Measurements from ENCODE around the gene KDM1B. TPM values are rescaled to one million over a fixed set of nuclear protein-coding genes. Genes with fewer than 3 reads are reported as not detected.

KDM1B gene
- total and polyA plus RNA-seq, 2 of the 8 experiments (the other 6 are each of a cell fraction or from before 2014, with no cell fraction given) = 3.7 to 7.5 TPM

DNA sequence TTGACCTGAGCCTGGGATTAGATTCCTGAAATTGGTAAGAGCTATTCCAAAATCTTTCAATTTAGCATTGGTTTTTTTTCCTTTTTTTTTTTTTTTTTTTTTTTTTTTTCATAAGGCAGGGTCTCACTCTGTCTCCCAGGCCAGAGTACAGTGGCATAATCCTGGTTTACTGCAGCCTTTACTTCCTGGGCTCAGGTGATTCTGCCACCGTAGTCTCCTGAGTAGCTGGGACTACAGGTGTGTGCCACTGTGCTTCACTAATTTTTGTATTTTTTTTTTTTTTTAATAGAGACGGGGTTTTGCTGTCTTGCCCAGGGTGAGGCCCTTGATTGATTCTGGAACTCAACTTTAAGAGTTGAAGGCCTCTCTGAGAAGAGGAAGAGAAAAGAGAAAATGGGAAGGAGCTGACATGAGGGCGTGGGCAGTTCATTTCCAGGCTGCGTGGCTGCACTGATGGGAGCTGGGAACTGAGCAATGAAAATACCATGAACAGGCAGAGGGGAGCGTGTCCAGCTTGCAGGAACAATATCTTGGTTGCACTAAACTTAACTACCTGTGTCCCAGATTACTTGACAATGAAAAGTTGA, 24.6 kb downstream of the KDM1B start:
- Histone ChIP-seq H3K36me3 (ENCODE audit: control insufficient read depth in 2 of 4, insufficient read depth in 4 of 4, low read length in 3 of 4) (no peaks in the 10 kb centered on the region), H2BK12ac (ENCODE audit: low read depth, low read length) (no peak overlapping the region), H3K23ac (ENCODE audit: insufficient read length) (no peak overlapping the region), H3K27ac (ENCODE audit: low read depth, low read length) (no peak overlapping the region), H3K4ac (replicated peaks; ENCODE audit: insufficient read length, low read depth, low read length) (no peak overlapping the region), H3K14ac (ENCODE audit: insufficient read length) (no peak overlapping the region), H3K56ac (replicated peaks; ENCODE audit: insufficient read length, low read depth, low read length) (no peak overlapping the region), H3K27me3 (replicated peaks in 1 of 4; ENCODE audit: control insufficient read depth in 3 of 4, extremely low read depth in 1 of 4, insufficient read depth in 3 of 4, low read length in 3 of 4) (no peaks in the 10 kb centered on the region), H4K5ac (ENCODE audit: insufficient read length, low read depth, low read length) (no peak overlapping the region), H2AK5ac (ENCODE audit: low read depth, low read length) (no peak overlapping the region), H3K9ac (replicated peaks in 1 of 4; ENCODE audit: extremely low read depth in 1 of 4, low read depth in 3 of 4, low read length in 3 of 4) (no peak overlapping the region), H4K91ac (replicated peaks; ENCODE audit: insufficient read length, low read length) (no peak overlapping the region), H3K4me2 (ENCODE audit: insufficient read depth in 1 of 2, low read depth in 2 of 2, low read length in 2 of 2) (no peak overlapping the region), H2BK20ac (ENCODE audit: low read length) (no peak overlapping the region), H2BK120ac (replicated peaks; ENCODE audit: low read depth, low read length) (no peak overlapping the region), H4K8ac (ENCODE audit: extremely low read depth, insufficient read depth, low read length) (no peak overlapping the region), H4K20me1 (replicated peaks in 1 of 2; ENCODE audit: control insufficient read depth in 1 of 2, insufficient read depth in 2 of 2, low read length in 2 of 2) (no peaks in the 10 kb centered on the region), H3K4me1 (replicated peaks in 1 of 4; ENCODE audit: control insufficient read depth in 3 of 4, insufficient read depth in 4 of 4, low read length in 3 of 4) (0 out of 7 replicates have a peak, but pooled peaks cover 0 to 2% (median 0%) of the 10 kb centered on the region in 4 experiments), H3K79me1 (ENCODE audit: low read depth, low read length) (no peaks in the 10 kb centered on the region), H2BK5ac (ENCODE audit: low read depth, low read length) (no peak overlapping the region), H3K9me3 (ENCODE audit: insufficient read depth in 2 of 2, low read depth in 1 of 2, low read length in 1 of 2) (no peaks in the 10 kb centered on the region), H3K79me2 (ENCODE audit: control insufficient read depth in 1 of 2, insufficient read depth in 2 of 2, low read length in 2 of 2) (no peaks in the 10 kb centered on the region; a peak in 1 of 4 replicates), H2BK15ac (ENCODE audit: low read length) (no peak overlapping the region), H3K4me3 (ENCODE audit: extremely low read depth in 1 of 4, insufficient read depth in 2 of 4, low read depth in 3 of 4, low read length in 4 of 4) (no peak overlapping the region), H2AFZ (ENCODE audit: low read length) (no peak overlapping the region), H3K23me2 (ENCODE audit: low read depth, low read length) (no peaks in the 10 kb centered on the region), H3K18ac (ENCODE audit: extremely low read depth, low read length) (no peak overlapping the region)
- no peak for DNase-seq (ENCODE audit: low read depth in 1 of 2, low spot score in 2 of 2)
- ChIA-PET POLR2A (ENCODE audit: partially characterized antibody) (no interaction called here), CTCF (ENCODE audit: partially characterized antibody) (interaction anchor here (1.6 kb wide), 1 partner anchor 9 kb away, joined by 4 read pairs; no protein-coding TSS in a partner anchor)
- no peak for FAIRE-seq
- WGBS, 2 experiments (ENCODE audit: extremely low coverage in 1 of 2, insufficient coverage in 1 of 2, insufficient read length in 1 of 2, insufficient replicate concordance in 2 of 2, low coverage in 1 of 2, low lambda C conversion rate in 2 of 2, missing lambda C conversion rate in 1 of 2) = 94% methylated on average over 5 of the region's 5 CpGs; no CpG with 5 or more reads in 1 of the 2 experiments
- TF ChIP-seq, protein P1, sequence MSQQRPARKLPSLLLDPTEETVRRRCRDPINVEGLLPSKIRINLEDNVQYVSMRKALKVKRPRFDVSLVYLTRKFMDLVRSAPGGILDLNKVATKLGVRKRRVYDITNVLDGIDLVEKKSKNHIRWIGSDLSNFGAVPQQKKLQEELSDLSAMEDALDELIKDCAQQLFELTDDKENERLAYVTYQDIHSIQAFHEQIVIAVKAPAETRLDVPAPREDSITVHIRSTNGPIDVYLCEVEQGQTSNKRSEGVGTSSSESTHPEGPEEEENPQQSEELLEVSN (IDR thresholded peaks at IDR 0.05) = no peak
- no peak for TF ChIP-seq HDAC6 (IDR thresholded peaks at IDR 0.05; ENCODE audit: low read depth, low read length)
